Dendritic cell treated with granulocyte-macrophage colony-stimulating factor and Interleukin-4, amounts not matched to agents 40 ng/mL and 50 ng/mL, for 4 days (primary cell): ENCODE measurements around the gene MYBPC2.
A peak's percentile ranks its signal among the peaks of the same experiment; 100 is the strongest.

Experiments used
- H3K27ac Mint-ChIP-seq: one replicate; pipeline ENCODE4 v1.8.0; 2022; ENCODE audit warnings: mild to moderate bottlenecking, mixed read lengths
- H3K27me3 Mint-ChIP-seq: one replicate; pipeline ENCODE4 v1.8.0; 2022; ENCODE audit warnings: mild to moderate bottlenecking, mixed read lengths
- H3K36me3 Mint-ChIP-seq: one replicate; pipeline ENCODE4 v1.8.0; 2022; ENCODE audit warnings: low read depth, mixed read lengths
- H3K4me1 Mint-ChIP-seq: one replicate; pipeline ENCODE4 v1.8.0; 2022; ENCODE audit warnings: low read depth, mixed read lengths
- H3K4me3 Mint-ChIP-seq: one replicate; pipeline ENCODE4 v1.8.0; 2022; ENCODE audit warnings: mild to moderate bottlenecking, moderate library complexity, mixed read lengths
- H3K9me3 Mint-ChIP-seq: one replicate; pipeline ENCODE4 v1.8.0; 2022; ENCODE audit warnings: mixed read lengths
- intact Hi-C: fragments of 100-400 bp; cut with micrococcal nuclease; formaldehyde crosslinking; loops from one replicate; pipeline ENCODE4 v1.15.0; 2022

The MYBPC2 gene

DNA sequence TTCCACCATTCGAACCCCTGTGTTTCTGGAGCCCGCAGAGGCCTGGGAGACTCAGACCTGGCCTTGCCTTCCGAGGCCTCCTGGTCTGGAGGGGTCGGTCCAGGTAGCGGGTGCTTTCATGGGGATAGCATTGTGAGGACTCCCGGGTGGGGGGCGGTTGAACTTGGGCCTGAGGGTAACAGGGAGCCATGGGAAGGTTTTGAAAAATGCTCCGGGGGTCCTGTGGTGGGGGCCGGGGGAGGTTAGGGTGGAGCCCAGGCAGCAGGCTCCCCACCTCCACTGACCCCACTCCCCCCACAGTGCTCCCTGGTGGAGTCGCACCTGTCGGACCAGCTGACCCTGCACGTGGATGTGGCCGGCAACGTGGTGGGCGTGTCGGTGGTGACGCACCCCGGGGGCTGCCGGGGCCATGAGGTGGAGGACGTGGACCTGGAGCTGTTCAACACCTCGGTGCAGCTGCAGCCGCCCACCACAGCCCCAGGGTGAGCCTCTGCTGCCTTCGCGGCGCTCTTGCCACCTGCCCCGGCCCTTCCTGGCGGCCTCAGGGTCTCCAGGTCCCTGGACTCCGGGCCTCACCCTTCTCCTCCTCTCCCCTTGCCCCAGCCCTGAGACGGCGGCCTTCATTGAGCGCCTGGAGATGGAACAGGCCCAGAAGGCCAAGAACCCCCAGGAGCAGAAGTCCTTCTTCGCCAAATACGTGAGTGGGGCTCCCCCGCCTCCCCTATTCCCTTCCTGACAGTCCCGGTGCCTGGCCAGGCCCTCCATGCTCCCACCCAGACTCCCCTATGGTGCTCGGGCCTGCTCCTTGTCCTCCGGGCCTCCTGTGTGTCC lies 47.8 kb downstream of the MYBPC2 start:
- Mint-ChIP-seq H3K4me1 (peaks cover 26% of the 10 kb centered on the region), H3K27ac (peak overlapping the region; percentile 11), H3K4me3 (no peak overlapping the region), H3K27me3 (peaks cover under 1% of the 10 kb centered on the region), H3K9me3 (no peaks in the 10 kb centered on the region), H3K36me3 (peaks cover 89% of the 10 kb centered on the region)
- intact Hi-C loops = no loop called here

DNA sequence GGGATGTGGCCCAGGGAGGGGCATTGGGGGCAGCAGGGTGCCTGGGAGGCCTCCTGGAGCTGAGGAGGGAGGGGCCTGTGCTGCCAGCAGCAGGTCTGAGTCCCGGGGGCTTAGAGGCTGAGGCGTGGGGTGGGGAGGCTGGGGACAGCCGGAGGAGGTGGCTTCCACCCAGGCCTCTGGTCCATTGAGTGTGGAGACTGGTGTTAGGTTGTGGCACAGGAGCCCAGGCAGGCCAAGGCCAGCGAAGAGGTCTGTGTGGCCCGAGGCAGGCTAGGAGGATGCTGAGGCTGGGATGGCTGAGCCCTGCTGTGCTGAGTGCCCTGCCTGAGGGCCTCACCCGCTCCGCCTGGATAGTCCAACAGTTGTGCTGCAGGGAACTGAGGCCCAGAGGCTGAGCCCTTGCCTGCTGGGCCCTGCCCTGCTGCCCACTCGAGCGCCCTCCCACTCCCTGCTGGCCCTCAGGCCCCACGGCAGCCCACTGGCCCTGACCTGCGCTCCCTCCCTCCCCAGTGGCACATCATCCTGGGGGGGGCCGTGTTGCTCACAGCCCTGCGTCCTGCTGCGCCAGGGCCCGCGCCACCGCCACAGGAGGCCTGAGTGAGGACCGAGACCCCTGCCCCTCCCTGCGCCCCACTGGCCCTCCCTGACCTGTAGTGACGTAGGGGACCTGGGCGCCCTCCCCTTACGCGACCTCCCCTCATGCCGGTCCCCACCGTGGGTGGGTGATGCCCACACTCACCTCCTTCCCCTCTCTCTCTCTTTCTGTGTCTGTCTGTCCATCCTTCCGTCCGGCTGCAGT lies 48.9 kb downstream of the MYBPC2 start:
- H3K4me1 Mint-ChIP-seq = peaks cover 25% of the 10 kb centered on the region
- no peak overlapping the region for H3K4me3 Mint-ChIP-seq
- H3K27ac Mint-ChIP-seq = peak overlapping the region; percentile 11
- H3K9me3 Mint-ChIP-seq = no peaks in the 10 kb centered on the region
- no peaks in the 10 kb centered on the region for H3K27me3 Mint-ChIP-seq
- intact Hi-C loops = no loop called here
- H3K36me3 Mint-ChIP-seq = peaks cover 89% of the 10 kb centered on the region

DNA sequence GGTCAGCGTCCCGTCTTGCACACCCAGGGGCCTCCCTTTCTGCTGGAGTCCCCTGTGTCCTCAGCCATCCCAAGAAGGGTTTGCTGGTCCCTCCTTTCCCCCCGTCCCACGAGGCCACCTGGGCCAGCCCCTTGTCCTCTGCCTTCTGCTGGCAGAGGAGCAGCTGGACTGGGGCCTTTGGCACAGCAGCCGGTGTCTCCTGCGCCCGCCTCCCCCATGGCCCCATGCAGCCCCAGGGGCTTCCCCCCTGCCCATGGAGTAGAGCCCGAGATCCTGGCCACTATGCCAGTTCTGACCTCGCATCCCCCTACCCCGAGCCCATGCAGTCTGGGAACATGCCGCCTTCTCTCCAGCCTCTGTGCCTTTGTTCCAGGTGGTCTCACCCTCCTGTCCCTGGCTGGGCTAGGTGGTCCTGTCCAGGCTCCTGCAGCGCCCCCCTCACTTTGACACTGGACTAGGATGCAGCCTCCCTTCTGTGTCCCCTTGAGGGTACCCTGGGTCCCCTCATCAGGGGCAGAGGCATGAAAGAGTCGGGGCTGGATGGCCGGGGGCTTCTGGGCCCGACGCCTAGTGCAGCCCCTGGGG lies 49.7 kb downstream of the MYBPC2 start:
- Mint-ChIP-seq H3K36me3 (peaks cover 83% of the 10 kb centered on the region), H3K4me3 (no peak overlapping the region), H3K4me1 (peaks cover 26% of the 10 kb centered on the region), H3K9me3 (peaks cover 2% of the 10 kb centered on the region), H3K27me3 (no peaks in the 10 kb centered on the region), H3K27ac (no peak overlapping the region)
- intact Hi-C loops = no loop called here

DNA sequence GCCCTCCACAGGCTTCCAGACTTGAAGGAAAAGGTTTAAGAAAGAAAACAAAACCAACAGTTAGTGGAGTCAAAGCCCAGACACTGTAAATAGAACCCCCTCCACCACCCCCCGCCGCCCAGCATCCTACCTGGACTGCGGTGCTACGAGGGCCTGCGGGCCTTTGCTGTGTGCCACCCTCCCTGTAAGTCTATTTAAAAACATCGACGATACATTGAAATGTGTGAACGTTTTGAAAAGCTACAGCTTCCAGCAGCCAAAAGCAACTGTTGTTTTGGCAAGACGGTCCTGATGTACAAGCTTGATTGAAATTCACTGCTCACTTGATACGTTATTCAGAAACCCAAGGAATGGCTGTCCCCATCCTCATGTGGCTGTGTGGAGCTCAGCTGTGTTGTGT lies 50.2 kb downstream of the MYBPC2 start:
- peaks cover 26% of the 10 kb centered on the region for H3K4me1 Mint-ChIP-seq
- H3K4me3 Mint-ChIP-seq = no peak overlapping the region
- peaks cover 77% of the 10 kb centered on the region for H3K36me3 Mint-ChIP-seq
- peaks cover 7% of the 10 kb centered on the region for H3K9me3 Mint-ChIP-seq
- H3K27ac Mint-ChIP-seq = no peak overlapping the region
- intact Hi-C loops = no loop called here
- H3K27me3 Mint-ChIP-seq = no peaks in the 10 kb centered on the region

DNA sequence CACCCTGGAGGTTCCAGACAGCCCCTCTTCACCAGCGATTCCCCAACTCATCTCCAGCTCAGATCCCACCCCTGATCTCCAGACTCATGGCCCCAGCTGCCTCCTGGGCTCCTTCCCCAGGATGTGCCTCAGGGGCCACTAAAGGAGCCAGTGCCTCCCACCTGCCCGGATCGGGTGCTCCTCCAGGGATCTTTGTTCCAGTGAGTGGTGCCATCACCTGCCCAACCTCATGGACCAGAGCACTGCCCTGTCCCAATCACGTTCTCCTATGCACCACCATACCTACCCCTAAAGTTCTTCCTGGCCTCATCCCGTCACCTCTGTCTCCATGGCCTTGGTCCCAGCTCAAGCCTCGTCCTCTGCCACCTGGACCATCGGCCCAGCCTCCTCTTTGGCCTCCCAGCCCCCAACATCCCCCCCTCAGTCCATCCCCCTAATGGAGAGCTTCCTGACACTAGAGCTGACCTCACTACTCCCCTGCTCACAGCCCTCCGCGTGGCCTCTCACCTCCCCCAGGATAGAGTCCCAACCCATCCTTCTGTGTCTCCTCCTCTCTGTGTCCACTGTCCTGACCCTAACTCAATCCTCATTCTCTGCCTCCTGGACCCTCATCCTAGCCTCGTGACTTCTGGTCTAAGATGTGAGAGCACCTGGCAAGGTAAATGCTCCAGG lies 52.7 kb downstream of the MYBPC2 start:
- Mint-ChIP-seq H3K36me3 (peaks cover 55% of the 10 kb centered on the region), H3K4me3 (no peak overlapping the region), H3K27me3 (no peaks in the 10 kb centered on the region), H3K9me3 (peaks cover 14% of the 10 kb centered on the region), H3K27ac (no peak overlapping the region), H3K4me1 (peaks cover 48% of the 10 kb centered on the region)
- intact Hi-C loops = no loop called here

DNA sequence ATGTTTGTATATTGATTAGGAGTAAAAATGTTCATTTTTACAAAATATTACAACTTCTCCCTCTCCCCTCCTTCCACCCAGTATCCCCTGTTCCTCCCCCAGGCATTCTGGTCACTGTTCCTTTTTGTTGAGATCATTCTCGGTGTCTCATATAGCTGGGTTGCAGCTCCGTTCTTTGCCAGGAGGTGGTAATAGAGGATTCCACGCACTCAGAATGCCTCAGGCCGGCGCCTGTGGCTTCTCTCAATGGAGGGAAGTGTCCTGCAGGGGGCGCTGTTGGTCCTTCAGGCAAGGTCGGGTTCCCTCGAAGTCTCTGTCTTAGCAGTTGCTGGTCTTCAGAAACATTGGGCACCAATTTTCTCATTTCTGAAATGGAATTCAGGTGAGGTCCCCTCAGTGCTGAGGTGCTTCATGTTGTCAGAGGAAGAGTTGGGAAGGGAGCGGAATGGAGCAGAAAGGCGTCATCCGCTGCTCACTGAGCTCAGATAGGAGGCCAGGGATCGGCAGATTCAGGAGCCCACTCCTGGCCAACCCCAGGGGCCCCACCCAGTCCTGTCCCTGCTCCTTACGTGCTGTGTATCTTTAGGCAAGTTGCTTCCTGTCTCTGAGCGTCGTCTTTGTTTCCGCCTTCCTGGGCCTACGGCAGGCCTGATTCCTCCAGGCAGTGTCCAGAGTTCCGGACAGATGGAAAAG lies 54.3 kb downstream of the MYBPC2 start:
- H3K27me3 Mint-ChIP-seq = peaks cover 3% of the 10 kb centered on the region
- peaks cover 14% of the 10 kb centered on the region for H3K9me3 Mint-ChIP-seq
- H3K36me3 Mint-ChIP-seq = peaks cover 44% of the 10 kb centered on the region
- peak overlapping the region; percentile 83 for H3K27ac Mint-ChIP-seq
- intact Hi-C loops = no loop called here
- H3K4me3 Mint-ChIP-seq = peak overlapping the region; percentile 8
- peaks cover 58% of the 10 kb centered on the region for H3K4me1 Mint-ChIP-seq

DNA sequence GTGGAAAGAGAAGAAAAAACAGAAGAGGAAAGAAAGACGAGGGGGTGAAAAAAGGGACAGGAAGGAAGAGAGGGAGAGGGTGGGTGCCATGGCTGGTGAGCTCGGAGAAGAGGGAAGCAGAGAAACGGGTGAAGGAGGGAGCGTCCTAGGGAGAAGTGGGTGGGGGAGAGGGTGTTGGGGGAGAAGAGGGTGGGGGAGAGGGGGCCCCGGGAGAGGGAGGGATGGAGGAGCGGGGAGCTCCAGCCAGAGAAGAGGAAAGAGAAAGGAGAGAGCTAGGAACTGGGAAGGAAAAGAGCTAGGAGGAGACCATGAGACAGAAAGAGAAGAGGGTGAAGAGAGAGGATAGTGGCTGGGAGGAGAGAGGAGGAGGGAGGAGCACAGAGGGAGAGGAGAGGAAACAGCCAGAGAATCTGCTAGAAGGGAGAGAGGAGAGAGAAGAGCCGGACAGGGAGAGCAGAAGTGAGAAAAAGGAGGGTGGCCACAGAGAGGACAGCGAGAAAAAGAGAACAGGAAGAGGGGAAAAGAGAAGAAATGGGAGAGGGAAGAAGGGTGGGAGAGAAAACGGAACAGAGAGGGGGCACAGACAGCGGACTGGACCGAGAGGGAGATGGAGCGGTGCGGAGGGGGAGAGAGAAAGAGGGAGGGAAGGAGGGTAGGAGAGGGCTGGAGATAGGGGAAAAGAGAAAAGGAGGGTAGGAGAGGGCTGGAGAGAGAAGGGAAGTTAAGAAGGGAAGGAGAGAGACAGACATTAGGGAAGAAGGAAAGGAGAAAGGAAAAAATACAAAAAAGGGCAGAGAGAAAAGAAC lies 55.9 kb downstream of the MYBPC2 start:
- H3K27me3 Mint-ChIP-seq = peaks cover 3% of the 10 kb centered on the region
- peak overlapping the region; percentile 62 for H3K4me3 Mint-ChIP-seq
- H3K4me1 Mint-ChIP-seq = peaks cover 67% of the 10 kb centered on the region
- peaks cover 14% of the 10 kb centered on the region for H3K9me3 Mint-ChIP-seq
- intact Hi-C loops = no loop called here
- peaks cover 27% of the 10 kb centered on the region for H3K36me3 Mint-ChIP-seq
- peak overlapping the region; percentile 83 for H3K27ac Mint-ChIP-seq

DNA sequence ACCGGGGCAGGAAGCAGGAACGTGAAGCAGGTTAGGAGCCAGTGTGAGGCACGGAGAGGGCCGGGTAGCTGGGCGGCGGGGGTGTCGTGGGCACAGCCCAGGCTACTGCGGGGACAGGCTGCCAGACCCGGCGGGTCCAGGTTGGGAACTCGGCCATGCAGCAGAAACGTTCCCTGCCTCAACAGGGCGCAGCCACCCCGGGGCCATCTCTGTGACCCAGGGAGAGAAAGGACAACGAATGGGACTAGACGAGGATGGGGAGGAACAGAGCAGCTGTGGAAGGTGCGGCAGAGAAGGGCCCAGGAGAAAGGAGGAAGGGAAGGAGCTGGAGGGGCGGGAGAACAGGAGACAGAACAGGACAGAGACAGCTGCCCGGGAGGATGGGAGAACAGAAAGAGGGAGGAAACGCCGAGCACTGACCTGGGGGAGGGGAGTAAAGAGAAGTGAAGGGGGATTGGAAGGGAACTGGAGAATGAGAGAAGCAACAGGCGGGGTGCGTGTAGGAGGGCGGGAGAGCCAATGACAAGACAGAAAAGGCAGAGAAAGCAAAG lies 56.8 kb downstream of the MYBPC2 start:
- intact Hi-C loops = no loop called here
- Mint-ChIP-seq H3K4me1 (peaks cover 76% of the 10 kb centered on the region), H3K27me3 (peaks cover 5% of the 10 kb centered on the region), H3K36me3 (peaks cover 21% of the 10 kb centered on the region), H3K27ac (peak overlapping the region; percentile 83), H3K9me3 (peaks cover 14% of the 10 kb centered on the region), H3K4me3 (peak overlapping the region; percentile 32)

DNA sequence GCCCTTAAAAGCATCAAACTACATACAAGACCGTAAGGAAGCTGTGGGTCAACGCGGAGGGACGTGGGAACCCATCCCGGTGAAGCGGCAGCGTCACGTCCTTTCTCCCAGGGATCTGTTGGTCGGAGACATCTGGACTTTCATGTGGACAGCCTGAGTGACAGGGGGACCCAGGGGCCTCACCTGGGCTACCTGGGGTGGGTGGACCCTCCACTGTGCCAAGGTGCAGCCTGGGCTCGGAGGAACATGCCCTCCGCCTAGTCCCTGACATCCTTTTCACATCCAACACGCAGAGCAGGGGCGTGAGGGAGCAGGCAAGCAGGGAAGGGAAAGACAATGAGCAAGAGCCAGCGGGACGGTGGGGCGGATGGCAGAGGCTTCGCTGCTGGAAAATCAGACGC lies 57.7 kb downstream of the MYBPC2 start:
- peak overlapping the region; percentile 57 for H3K27ac Mint-ChIP-seq
- peaks cover 12% of the 10 kb centered on the region for H3K36me3 Mint-ChIP-seq
- no peak overlapping the region for H3K4me3 Mint-ChIP-seq
- intact Hi-C loops = no loop called here
- peaks cover 14% of the 10 kb centered on the region for H3K27me3 Mint-ChIP-seq
- H3K4me1 Mint-ChIP-seq = peaks cover 73% of the 10 kb centered on the region
- H3K9me3 Mint-ChIP-seq = peaks cover 14% of the 10 kb centered on the region

DNA sequence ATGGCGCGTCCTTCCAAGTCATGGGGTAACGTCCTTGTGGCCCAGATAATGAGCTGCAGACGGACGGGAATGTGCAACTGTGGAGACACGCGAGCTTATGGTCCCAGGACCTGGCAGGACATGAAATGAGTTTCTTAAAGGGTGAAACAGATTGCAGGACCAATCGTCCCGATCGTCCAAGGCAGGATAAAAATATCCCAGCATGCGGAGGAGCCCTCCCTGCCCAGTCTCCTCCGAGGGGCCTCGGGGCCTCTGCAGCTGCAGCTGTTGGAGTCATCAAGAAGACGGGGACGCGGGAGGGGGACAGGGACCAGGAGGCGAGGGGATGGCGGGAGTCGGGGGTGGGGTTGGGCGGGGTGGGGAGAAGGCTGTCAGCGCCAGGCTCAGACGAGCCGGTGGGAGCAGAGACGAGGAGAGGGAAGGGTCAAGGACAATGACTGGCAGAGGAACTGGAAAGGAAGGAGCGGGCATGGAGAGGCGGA lies 58.3 kb downstream of the MYBPC2 start:
- Mint-ChIP-seq H3K27me3 (peaks cover 14% of the 10 kb centered on the region), H3K4me1 (peaks cover 69% of the 10 kb centered on the region), H3K27ac (peak overlapping the region; percentile 57), H3K36me3 (peaks cover 6% of the 10 kb centered on the region), H3K4me3 (no peak overlapping the region), H3K9me3 (peaks cover 14% of the 10 kb centered on the region)
- intact Hi-C loops = no loop called here

DNA sequence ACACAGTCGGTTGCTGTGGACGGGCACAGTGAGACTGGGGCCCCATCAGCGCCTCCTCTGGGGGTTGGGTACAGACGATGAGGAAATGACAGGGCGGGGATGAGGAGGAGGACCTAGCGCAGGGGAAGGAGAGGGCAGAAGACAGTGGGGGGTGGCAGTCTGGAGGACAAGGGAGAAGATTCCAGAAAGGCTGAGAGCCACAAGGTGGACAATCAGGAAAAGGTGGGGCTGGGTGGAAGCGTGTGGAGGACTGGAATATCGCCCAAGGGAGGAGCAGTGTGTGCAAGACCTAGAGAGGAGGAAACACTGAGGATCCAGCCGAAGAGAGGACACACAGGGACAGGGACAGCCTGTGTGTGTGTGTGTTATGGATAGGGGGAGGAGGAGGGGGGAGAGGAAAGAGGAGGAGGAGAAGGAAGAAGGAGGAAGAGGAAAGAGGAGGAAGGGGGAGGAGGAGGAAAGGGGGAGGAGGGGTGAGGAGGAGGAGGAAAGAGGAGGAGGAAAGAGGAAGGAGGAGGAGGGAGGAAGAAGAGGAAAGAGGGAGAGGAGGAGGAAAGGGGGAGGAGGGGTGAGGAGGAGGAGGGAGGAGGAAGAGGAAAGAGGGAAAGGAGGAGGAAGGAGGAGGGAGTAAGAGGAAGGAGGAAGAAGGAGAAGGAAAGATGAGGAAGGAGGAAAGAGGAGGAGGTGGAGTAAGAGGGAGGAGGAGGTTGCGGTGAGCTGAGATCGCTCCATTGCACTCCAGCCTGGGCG lies 59.8 kb downstream of the MYBPC2 start:
- peaks cover 6% of the 10 kb centered on the region for H3K36me3 Mint-ChIP-seq
- H3K4me3 Mint-ChIP-seq = peak overlapping the region; percentile 46
- H3K27ac Mint-ChIP-seq = peak overlapping the region; percentile 57

DNA sequence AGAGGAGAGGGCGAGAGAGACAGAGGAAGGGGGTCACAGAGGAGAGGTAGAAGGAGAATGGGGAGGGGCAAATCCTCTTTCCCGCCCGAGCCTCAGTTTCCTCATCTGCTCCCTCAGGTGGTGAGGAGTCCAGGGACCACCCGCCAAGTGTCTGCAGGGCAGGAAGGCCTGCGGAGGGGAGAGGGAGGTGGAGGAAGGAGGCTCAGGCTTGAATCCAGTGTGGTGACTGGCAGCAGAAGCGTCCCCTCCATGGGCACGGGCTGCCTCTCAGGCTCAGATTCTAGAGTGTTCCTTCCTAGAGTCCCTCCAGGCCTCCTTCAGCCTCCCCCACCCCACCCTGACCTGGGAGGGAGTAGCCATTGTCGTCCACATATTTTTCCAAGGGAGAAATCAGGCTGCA lies 60.5 kb downstream of the MYBPC2 start:
- Mint-ChIP-seq H3K36me3 (peaks cover 6% of the 10 kb centered on the region), H3K27me3 (peaks cover 16% of the 10 kb centered on the region), H3K9me3 (peaks cover 6% of the 10 kb centered on the region), H3K27ac (no peak overlapping the region), H3K4me1 (peaks cover 56% of the 10 kb centered on the region), H3K4me3 (no peak overlapping the region)
- intact Hi-C loops = no loop called here

More for the DNA sequence above, 59.8 kb downstream of the MYBPC2 start:
- Mint-ChIP-seq H3K4me1 (peaks cover 63% of the 10 kb centered on the region), H3K27me3 (peaks cover 16% of the 10 kb centered on the region), H3K9me3 (peaks cover 11% of the 10 kb centered on the region)
- intact Hi-C loops = no loop called here
